HCT116 (cell line): Measurements from ENCODE around the gene PRKG1.

Experiments used
- SIN3A ChIP-seq: IDR thresholded peaks from 2 replicates; pipeline ENCODE4 v1.6.1; 2012; ENCODE audit warnings: low read depth
- SP1 ChIP-seq: IDR thresholded peaks from 2 replicates; pipeline ENCODE4 v1.6.1; 2012; ENCODE audit warnings: low read depth
- SRF ChIP-seq: IDR thresholded peaks from 2 replicates; pipeline ENCODE4 v1.6.1; 2012; ENCODE audit warnings: low read depth
- TF ChIP-seq, protein P1 (sequence below), 3 experiments: fragments of 200-600 bp in 1 of 3; sonication (generic) in 1 of 3; IDR thresholded peaks in 2 of 3; conservative IDR thresholded peaks in 1 of 3; 2 replicates each; pipeline ENCODE4 v1.5.1; 2012 to 2017; ENCODE audit warnings: low read depth in 2 of 3, low read length in 2 of 3, antibody characterized with exemption in 1 of 3, borderline replicate concordance in 1 of 3, control low read depth in 1 of 3, mild to moderate bottlenecking in 1 of 3, mixed read lengths in 1 of 3, mixed run types in 1 of 3, moderate library complexity in 1 of 3; ENCODE audit not compliant: insufficient read depth in 1 of 3

DNA sequence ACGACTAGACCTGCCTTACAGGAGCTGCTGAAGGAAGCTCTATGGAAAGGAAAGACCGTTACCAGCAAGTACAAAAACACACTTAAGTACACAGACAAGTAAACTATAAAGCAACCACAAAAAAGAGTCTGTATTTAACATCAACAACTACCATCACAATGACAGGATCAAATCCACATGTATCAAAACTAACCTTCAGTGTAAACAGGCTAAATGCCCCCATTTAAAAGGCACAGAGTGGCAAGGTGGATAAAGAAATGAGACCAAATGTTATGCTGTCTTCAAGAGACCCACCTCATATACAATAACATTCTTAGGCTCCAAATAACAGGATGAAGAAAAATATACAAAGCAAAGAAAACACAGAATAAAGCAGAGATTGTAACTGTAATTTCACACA is 932.8 kb downstream of the PRKG1 start:
- TF ChIP-seq SIN3A: no peak
- TF ChIP-seq, protein P1, sequence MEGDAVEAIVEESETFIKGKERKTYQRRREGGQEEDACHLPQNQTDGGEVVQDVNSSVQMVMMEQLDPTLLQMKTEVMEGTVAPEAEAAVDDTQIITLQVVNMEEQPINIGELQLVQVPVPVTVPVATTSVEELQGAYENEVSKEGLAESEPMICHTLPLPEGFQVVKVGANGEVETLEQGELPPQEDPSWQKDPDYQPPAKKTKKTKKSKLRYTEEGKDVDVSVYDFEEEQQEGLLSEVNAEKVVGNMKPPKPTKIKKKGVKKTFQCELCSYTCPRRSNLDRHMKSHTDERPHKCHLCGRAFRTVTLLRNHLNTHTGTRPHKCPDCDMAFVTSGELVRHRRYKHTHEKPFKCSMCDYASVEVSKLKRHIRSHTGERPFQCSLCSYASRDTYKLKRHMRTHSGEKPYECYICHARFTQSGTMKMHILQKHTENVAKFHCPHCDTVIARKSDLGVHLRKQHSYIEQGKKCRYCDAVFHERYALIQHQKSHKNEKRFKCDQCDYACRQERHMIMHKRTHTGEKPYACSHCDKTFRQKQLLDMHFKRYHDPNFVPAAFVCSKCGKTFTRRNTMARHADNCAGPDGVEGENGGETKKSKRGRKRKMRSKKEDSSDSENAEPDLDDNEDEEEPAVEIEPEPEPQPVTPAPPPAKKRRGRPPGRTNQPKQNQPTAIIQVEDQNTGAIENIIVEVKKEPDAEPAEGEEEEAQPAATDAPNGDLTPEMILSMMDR (IDR thresholded peaks at IDR 0.05 in 2 of 3, conservative IDR thresholded peaks at IDR 0.05 in 1 of 3; ENCODE audit: borderline replicate concordance in 1 of 3, insufficient read depth in 1 of 3, low read depth in 2 of 3, low read length in 2 of 3): no peak
- TF ChIP-seq SP1: no peak
- no peak for TF ChIP-seq SRF
